Activated naive CD8-positive, alpha-beta T cell treated with anti-CD3 and anti-CD28 coated beads for 36 hours (primary cell): Measurements from ENCODE around the gene C9orf152. TPM values are rescaled to one million over a fixed set of nuclear protein-coding genes. Genes with fewer than 3 reads are reported as not detected.
"Not testable (repeated sequence)": the region's sequence is repeated elsewhere in the genome, so short reads cannot be mapped to it uniquely, and the experiment has no call there.

Source experiments
- DNase-seq: peaks from one replicate; pipeline ENCODE4 v3.0.0; 2021
- H3K27ac Mint-ChIP-seq: one replicate; pipeline ENCODE4 v1.8.0; 2022; ENCODE audit warnings: mild to moderate bottlenecking, moderate library complexity, mixed read lengths
- H3K27me3 Mint-ChIP-seq: one replicate; pipeline ENCODE4 v1.8.0; 2022; ENCODE audit warnings: mild to moderate bottlenecking, mixed read lengths
- H3K36me3 Mint-ChIP-seq: one replicate; pipeline ENCODE4 v1.8.0; 2021; ENCODE audit warnings: mild to moderate bottlenecking, mixed read lengths
- H3K4me1 Mint-ChIP-seq: one replicate; pipeline ENCODE4 v1.8.0; 2021; ENCODE audit warnings: mixed read lengths
- H3K4me3 Mint-ChIP-seq: one replicate; pipeline ENCODE4 v1.8.0; 2022; ENCODE audit warnings: mild to moderate bottlenecking, moderate library complexity, mixed read lengths
- H3K9me3 Mint-ChIP-seq: one replicate; pipeline ENCODE4 v1.8.0; 2022; ENCODE audit warnings: mixed read lengths
- total RNA-seq, 2 experiments: library from RNA; stranded (reverse); gene quantifications; one replicate each; pipeline ENCODE4 v1.2.3, GENCODE V29; 2021

Gene C9orf152
- total RNA-seq, 2 experiments from 2014 or later: not detected

GRCh38 chr9:110241260-110241857, 33.4 kb upstream of the C9orf152 start:
- no peak for DNase-seq
- H3K4me3 Mint-ChIP-seq: no peak overlapping the region
- peaks cover 21% of the 10 kb centered on the region for H3K36me3 Mint-ChIP-seq
- no peak overlapping the region for H3K27ac Mint-ChIP-seq
- H3K4me1 Mint-ChIP-seq: no peaks in the 10 kb centered on the region
- no peaks in the 10 kb centered on the region for H3K27me3 Mint-ChIP-seq
- no peaks in the 10 kb centered on the region for H3K9me3 Mint-ChIP-seq

GRCh38 chr9:110240198-110240597, 32.2 kb upstream of the C9orf152 start:
- H3K27ac Mint-ChIP-seq: no peak overlapping the region
- H3K9me3 Mint-ChIP-seq: no peaks in the 10 kb centered on the region
- H3K36me3 Mint-ChIP-seq: peaks cover 15% of the 10 kb centered on the region
- DNase-seq: no peak
- no peaks in the 10 kb centered on the region for H3K27me3 Mint-ChIP-seq
- H3K4me3 Mint-ChIP-seq: no peak overlapping the region
- no peaks in the 10 kb centered on the region for H3K4me1 Mint-ChIP-seq

- Mint-ChIP-seq H3K4me1 (no peaks in the 10 kb centered on the region), H3K27ac (no peak overlapping the region), H3K36me3 (no peaks in the 10 kb centered on the region), H3K4me3 (no peak overlapping the region), H3K27me3 (peaks cover 19% of the 10 kb centered on the region), H3K9me3 (no peaks in the 10 kb centered on the region)
- no peak for DNase-seq
Measured at GRCh38 chr9:110228321-110228720, 20.4 kb upstream of the C9orf152 start.

DNA sequence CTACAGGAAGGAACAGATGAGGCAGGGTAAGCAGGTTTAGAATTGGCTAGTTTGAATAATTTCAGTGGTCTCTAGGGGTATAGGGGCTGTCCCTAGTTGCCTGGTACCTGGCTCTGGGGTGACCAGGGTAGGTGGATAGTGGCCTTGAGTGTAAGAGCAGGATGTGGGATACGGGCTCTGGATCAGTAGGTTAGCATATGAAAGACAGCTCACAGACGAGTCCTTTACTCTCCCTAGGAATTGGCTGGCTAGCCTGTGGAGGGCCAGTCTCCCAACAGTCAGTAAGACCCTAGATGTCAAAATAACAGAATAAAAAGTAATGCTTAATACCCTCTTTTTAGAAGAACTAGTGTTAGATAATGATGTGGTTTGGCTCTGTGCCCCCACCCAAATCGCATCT, 16.6 kb upstream of the C9orf152 start:
- Mint-ChIP-seq H3K4me1 (no peaks in the 10 kb centered on the region), H3K27me3 (peaks cover 18% of the 10 kb centered on the region), H3K4me3 (no peak overlapping the region), H3K27ac (no peak overlapping the region), H3K36me3 (no peaks in the 10 kb centered on the region), H3K9me3 (no peaks in the 10 kb centered on the region)
- DNase-seq: no peak

DNA sequence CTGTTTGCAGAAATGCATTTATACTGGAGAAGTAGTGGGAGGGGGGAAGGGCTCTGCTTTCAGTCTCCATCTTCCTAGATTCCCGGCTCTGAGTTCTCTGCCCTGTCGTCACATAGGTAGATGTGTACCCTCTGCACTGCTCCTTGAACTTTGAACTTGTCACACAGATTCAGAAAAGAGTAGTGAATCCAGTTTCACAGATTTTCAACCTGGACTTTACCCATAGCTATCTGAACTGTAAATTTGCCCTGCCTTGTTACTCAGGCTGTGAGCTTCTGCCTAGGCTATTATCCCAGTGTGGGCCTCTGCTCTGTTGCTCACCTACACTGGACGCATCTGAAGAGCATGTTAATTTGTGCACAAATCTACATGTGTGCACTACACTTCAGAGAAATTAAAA, 12.8 kb upstream of the C9orf152 start:
- H3K27me3 Mint-ChIP-seq: peaks cover 13% of the 10 kb centered on the region
- no peaks in the 10 kb centered on the region for H3K4me1 Mint-ChIP-seq
- H3K27ac Mint-ChIP-seq: no peak overlapping the region
- no peak for DNase-seq
- H3K9me3 Mint-ChIP-seq: no peaks in the 10 kb centered on the region
- H3K36me3 Mint-ChIP-seq: no peaks in the 10 kb centered on the region
- H3K4me3 Mint-ChIP-seq: no peak overlapping the region

- DNase-seq: no peak
- Mint-ChIP-seq H3K4me1 (no peaks in the 10 kb centered on the region), H3K9me3 (no peaks in the 10 kb centered on the region), H3K36me3 (no peaks in the 10 kb centered on the region), H3K27ac (no peak overlapping the region), H3K4me3 (no peak overlapping the region), H3K27me3 (peaks cover 4% of the 10 kb centered on the region)
Measured at GRCh38 chr9:110217656-110218099, 9.7 kb upstream of the C9orf152 start.

GRCh38 chr9:110214586-110215355, 6.8 kb upstream of the C9orf152 start:
- H3K27me3 Mint-ChIP-seq: no peaks in the 10 kb centered on the region
- H3K36me3 Mint-ChIP-seq: no peaks in the 10 kb centered on the region
- no peak overlapping the region for H3K4me3 Mint-ChIP-seq
- no peak overlapping the region for H3K27ac Mint-ChIP-seq
- no peaks in the 10 kb centered on the region for H3K4me1 Mint-ChIP-seq
- no peak for DNase-seq
- peaks cover 2% of the 10 kb centered on the region for H3K9me3 Mint-ChIP-seq

- Mint-ChIP-seq H3K27me3 (no peaks in the 10 kb centered on the region), H3K9me3 (peaks cover 2% of the 10 kb centered on the region), H3K4me1 (no peaks in the 10 kb centered on the region), H3K36me3 (no peaks in the 10 kb centered on the region), H3K27ac (no peak overlapping the region), H3K4me3 (no peak overlapping the region)
- DNase-seq: no peak
Measured at GRCh38 chr9:110214090-110214489, 6.1 kb upstream of the C9orf152 start.

DNA sequence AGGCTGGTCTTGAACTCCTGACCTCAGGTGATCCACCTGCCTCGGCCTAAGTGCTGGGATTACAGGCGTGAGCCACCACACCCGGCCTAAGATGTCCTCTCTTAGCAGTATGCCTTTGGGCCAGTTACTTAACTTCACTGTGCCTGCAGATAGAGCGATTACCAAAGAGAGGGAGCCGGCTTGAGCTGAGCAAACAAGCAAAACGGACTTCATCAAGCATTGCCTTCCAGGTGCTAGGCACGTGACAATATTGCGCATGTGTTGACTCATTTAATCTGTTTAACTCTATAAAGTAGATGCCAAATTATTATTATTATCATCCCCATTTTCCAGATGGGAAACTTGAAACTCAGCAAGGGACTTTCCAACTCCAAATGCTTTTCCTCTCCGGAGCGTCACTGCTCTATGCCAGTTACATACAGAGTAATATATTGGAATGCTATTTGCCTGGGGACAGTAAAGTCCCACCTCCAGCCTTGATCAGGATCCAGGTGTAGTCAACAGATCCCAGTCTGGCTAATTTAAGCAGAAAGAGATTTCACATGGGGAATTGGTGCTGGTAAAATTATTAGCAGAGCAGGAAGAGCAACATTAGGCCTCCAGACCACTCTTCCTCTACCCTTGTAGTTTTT, 5.6 kb upstream of the C9orf152 start:
- Mint-ChIP-seq H3K27me3 (no peaks in the 10 kb centered on the region), H3K4me3 (no peak overlapping the region), H3K4me1 (no peaks in the 10 kb centered on the region), H3K9me3 (peaks cover 2% of the 10 kb centered on the region), H3K27ac (no peak overlapping the region), H3K36me3 (no peaks in the 10 kb centered on the region)
- no peak for DNase-seq

DNA sequence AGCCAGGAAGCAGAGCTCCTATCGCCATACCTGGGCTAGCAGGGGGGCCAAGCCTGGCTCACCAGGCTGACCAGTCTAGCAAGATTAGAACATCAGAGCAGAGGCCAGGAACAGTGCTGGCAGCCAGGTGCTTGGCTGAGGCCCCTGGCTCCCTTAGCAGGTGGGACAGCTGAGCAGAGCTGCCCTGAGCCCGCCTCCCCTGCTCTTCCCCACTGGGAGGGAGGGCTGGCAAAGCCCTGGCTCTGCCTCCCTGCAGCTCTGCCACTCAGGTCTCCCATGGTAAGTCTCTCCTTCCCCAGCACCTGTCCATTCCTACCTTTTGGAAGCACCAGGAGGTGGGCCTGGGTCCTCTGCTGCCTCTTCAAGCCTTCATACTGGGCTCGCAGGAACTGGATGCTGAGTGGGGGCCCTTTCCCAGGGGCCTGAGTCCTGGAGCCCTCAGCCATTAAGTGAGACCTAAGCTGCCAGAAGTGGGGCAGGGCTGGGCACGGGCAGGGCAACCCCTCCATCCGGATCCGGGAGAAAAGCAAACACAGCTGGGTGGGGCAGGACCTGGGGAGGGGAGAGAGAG, 803 bp downstream of the C9orf152 start:
- no peaks in the 10 kb centered on the region for H3K36me3 Mint-ChIP-seq
- no peak overlapping the region for H3K27ac Mint-ChIP-seq
- no peaks in the 10 kb centered on the region for H3K4me1 Mint-ChIP-seq
- no peak overlapping the region for H3K4me3 Mint-ChIP-seq
- H3K27me3 Mint-ChIP-seq: no peaks in the 10 kb centered on the region
- DNase-seq: no peak
- no peaks in the 10 kb centered on the region for H3K9me3 Mint-ChIP-seq

GRCh38 chr9:110206389-110206788, 1.6 kb downstream of the C9orf152 start:
- H3K27ac Mint-ChIP-seq: no peak overlapping the region
- H3K9me3 Mint-ChIP-seq: no peaks in the 10 kb centered on the region
- H3K4me1 Mint-ChIP-seq: no peaks in the 10 kb centered on the region
- no peak for DNase-seq
- H3K36me3 Mint-ChIP-seq: no peaks in the 10 kb centered on the region
- H3K4me3 Mint-ChIP-seq: no peak overlapping the region
- no peaks in the 10 kb centered on the region for H3K27me3 Mint-ChIP-seq

- H3K9me3 Mint-ChIP-seq, H3K4me3 Mint-ChIP-seq, DNase-seq, H3K27me3 Mint-ChIP-seq, H3K36me3 Mint-ChIP-seq, H3K4me1 Mint-ChIP-seq, H3K27ac Mint-ChIP-seq: not testable (repeated sequence)
Measured at GRCh38 chr9:110205612-110206011, 2.3 kb downstream of the C9orf152 start.

DNA sequence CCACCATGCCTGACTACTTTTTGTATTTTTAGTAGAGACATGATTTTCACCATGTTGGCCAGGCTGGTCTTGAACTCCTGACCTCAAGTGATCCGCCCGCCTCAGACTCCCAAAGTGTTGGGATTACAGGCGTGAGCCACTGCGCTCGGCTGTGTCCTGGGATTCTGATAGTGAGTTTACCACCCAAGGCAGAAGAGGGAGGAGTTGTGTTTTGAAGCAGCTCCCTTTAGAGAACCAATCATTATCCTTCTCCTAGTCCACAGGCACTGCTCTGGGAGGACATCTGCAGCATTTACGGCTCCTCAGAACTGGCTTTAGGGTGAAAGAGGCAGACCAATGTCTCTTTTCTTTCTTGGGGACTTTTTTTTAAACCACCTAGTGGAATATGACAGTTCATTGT, 5.7 kb downstream of the C9orf152 start:
- Mint-ChIP-seq H3K4me1 (no peaks in the 10 kb centered on the region), H3K9me3 (peaks cover 1% of the 10 kb centered on the region), H3K27me3 (no peaks in the 10 kb centered on the region), H3K36me3 (no peaks in the 10 kb centered on the region), H3K27ac (no peak overlapping the region), H3K4me3 (no peak overlapping the region)
- DNase-seq: no peak

- DNase-seq: no peak
- no peaks in the 10 kb centered on the region for H3K4me1 Mint-ChIP-seq
- H3K27ac Mint-ChIP-seq: no peak overlapping the region
- H3K27me3 Mint-ChIP-seq: no peaks in the 10 kb centered on the region
- H3K9me3 Mint-ChIP-seq: peaks cover 1% of the 10 kb centered on the region
- H3K4me3 Mint-ChIP-seq: no peak overlapping the region
- no peaks in the 10 kb centered on the region for H3K36me3 Mint-ChIP-seq
Measured at GRCh38 chr9:110199643-110200042, 8.3 kb downstream of the C9orf152 start.

DNA sequence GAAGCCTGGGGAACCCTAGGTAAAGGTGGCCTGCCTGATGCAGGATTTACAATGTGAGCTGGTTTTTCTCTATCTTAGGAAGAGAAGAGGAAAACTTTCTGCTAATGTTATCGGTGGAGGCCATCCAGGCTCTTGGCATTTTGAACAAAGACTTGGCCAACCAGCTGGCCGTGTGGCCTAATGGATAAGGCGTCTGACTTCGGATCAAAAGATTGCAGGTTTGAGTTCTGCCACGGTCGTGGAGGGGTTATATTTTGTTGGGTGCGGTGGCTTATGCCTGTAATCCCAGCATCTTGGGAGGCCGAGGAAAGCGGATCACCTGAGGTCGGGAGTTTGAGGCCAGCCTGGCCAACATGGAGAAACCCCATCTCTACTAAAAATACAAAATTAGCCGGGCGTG, 9.6 kb downstream of the C9orf152 start:
- Mint-ChIP-seq H3K9me3 (peaks cover 1% of the 10 kb centered on the region), H3K27ac (no peak overlapping the region), H3K27me3 (no peaks in the 10 kb centered on the region), H3K36me3 (no peaks in the 10 kb centered on the region), H3K4me3 (no peak overlapping the region), H3K4me1 (no peaks in the 10 kb centered on the region)
- no peak for DNase-seq
